Mesenchymal stem cell (in vitro differentiated cells and primary cell): ENCODE data around the gene DDX10.

Source experiments
- DNase-seq: peaks from one replicate; pipeline ENCODE4 v3.0.0-alpha.2; 2013
- H2AFZ ChIP-seq: one replicate; pipeline ENCODE4 v1.6.1; 2013; ENCODE audit warnings: low read depth, mild to moderate bottlenecking, control low read depth, inconsistent platforms, low read length, moderate library complexity
- H2AK5ac ChIP-seq: 2 replicates; pipeline ENCODE4 v1.6.1; 2013; ENCODE audit warnings: low read length, moderate library complexity, mild to moderate bottlenecking, inconsistent platforms; ENCODE audit not compliant: severe bottlenecking
- H2BK120ac ChIP-seq: one replicate; pipeline ENCODE4 v1.6.1; 2013; ENCODE audit warnings: low read depth, mild to moderate bottlenecking, inconsistent platforms, low read length, moderate library complexity
- H2BK12ac ChIP-seq, 2 experiments: one replicate each; pipeline ENCODE4 v1.6.1; 2013; ENCODE audit warnings: inconsistent platforms in 2 of 2, low read length in 2 of 2, mild to moderate bottlenecking in 2 of 2, moderate library complexity in 2 of 2, control low read depth in 1 of 2
- H2BK15ac ChIP-seq: one replicate; pipeline ENCODE4 v1.6.1; 2013; ENCODE audit warnings: mild to moderate bottlenecking, low read depth, inconsistent platforms; ENCODE audit not compliant: poor library complexity, severe bottlenecking
- H2BK5ac ChIP-seq: 2 replicates; pipeline ENCODE4 v1.6.1; 2013; ENCODE audit warnings: low read depth, mild to moderate bottlenecking, low read length, control low read depth, inconsistent platforms; ENCODE audit not compliant: poor library complexity, severe bottlenecking
- H3K14ac ChIP-seq, 2 experiments: one replicate each; pipeline ENCODE4 v1.6.1; 2013; ENCODE audit warnings: inconsistent platforms in 2 of 2, low read length in 2 of 2, control low read depth in 1 of 2, mild to moderate bottlenecking in 1 of 2, moderate library complexity in 1 of 2
- H3K18ac ChIP-seq, 2 experiments: one replicate each; pipeline ENCODE4 v1.6.1; 2013; ENCODE audit warnings: inconsistent platforms in 2 of 2, low read length in 2 of 2, control low read depth in 1 of 2, low read depth in 1 of 2, mild to moderate bottlenecking in 1 of 2
- H3K23ac ChIP-seq, 2 experiments: one replicate each; pipeline ENCODE4 v1.6.1; 2013; ENCODE audit warnings: inconsistent platforms in 2 of 2, low read length in 2 of 2, mild to moderate bottlenecking in 2 of 2, moderate library complexity in 2 of 2, control low read depth in 1 of 2
- H3K27ac ChIP-seq: 2 replicates; pipeline ENCODE4 v1.5.1; 2013; ENCODE audit warnings: mild to moderate bottlenecking, moderate library complexity, low read length, control low read depth, inconsistent platforms; ENCODE audit not compliant: poor library complexity, severe bottlenecking
- H3K27me3 ChIP-seq, 2 experiments: 2 replicates each; pipeline versions ENCODE4 v1.6.1 to v1.7.0; 2013; ENCODE audit warnings: low read length in 2 of 2, mild to moderate bottlenecking in 2 of 2, moderate library complexity in 2 of 2, control low read depth in 1 of 2, inconsistent platforms in 1 of 2; ENCODE audit not compliant: control insufficient read depth in 1 of 2, insufficient read depth in 1 of 2
- H3K36me3 ChIP-seq, 2 experiments: 2 replicates each; pipeline versions ENCODE4 v1.6.1 to v1.7.0; 2013; ENCODE audit warnings: low read length in 2 of 2, control low read depth in 1 of 2, inconsistent platforms in 1 of 2, low read depth in 1 of 2, mild to moderate bottlenecking in 1 of 2; ENCODE audit not compliant: insufficient read depth in 2 of 2, control insufficient read depth in 1 of 2
- H3K4ac ChIP-seq, 2 experiments: one replicate each; pipeline ENCODE4 v1.6.1; 2013; ENCODE audit warnings: inconsistent platforms in 2 of 2, low read length in 2 of 2, mild to moderate bottlenecking in 2 of 2, moderate library complexity in 2 of 2, control low read depth in 1 of 2, low read depth in 1 of 2
- H3K4me1 ChIP-seq: 2 replicates; pipeline ENCODE4 v1.6.1; 2013; ENCODE audit warnings: low read depth, low read length, control low read depth; ENCODE audit not compliant: control insufficient read depth, insufficient read depth
- H3K4me2 ChIP-seq: 2 replicates; pipeline ENCODE4 v1.6.1; 2013; ENCODE audit warnings: low read length, mild to moderate bottlenecking, inconsistent platforms; ENCODE audit not compliant: poor library complexity, severe bottlenecking
- H3K4me3 ChIP-seq, 2 experiments: 2 replicates each; pipeline versions ENCODE4 v1.5.1 to v1.7.0; 2013; ENCODE audit warnings: low read length in 2 of 2, mild to moderate bottlenecking in 2 of 2, control low read depth in 1 of 2, low read depth in 1 of 2; ENCODE audit not compliant: insufficient read depth in 1 of 2
- H3K79me1 ChIP-seq: replicated peaks from 2 replicates; pipeline ENCODE4 v1.6.1; 2013; ENCODE audit warnings: mild to moderate bottlenecking, control low read depth, low read length, inconsistent platforms; ENCODE audit not compliant: poor library complexity, severe bottlenecking
- H3K9ac ChIP-seq: 2 replicates; pipeline ENCODE4 v1.7.0; 2013; ENCODE audit warnings: mild to moderate bottlenecking, low read length, moderate library complexity
- H3K9me3 ChIP-seq: 2 replicates; pipeline ENCODE4 v1.7.0; 2013; ENCODE audit warnings: mild to moderate bottlenecking, low read length; ENCODE audit not compliant: control insufficient read depth
- H4K8ac ChIP-seq: one replicate; pipeline ENCODE4 v1.6.1; 2013; ENCODE audit warnings: inconsistent platforms, mild to moderate bottlenecking, low read length, moderate library complexity
- H4K91ac ChIP-seq: one replicate; pipeline ENCODE4 v1.6.1; 2013; ENCODE audit warnings: mild to moderate bottlenecking, low read length, inconsistent platforms
- WGBS: methylation state at CpG from one replicate; pipeline ENCODE4 v1.1.7; 2013; ENCODE audit warnings: mixed read lengths; 5-methylcytosine and 5-hydroxymethylcytosine counted together

DDX10 gene

DNA sequence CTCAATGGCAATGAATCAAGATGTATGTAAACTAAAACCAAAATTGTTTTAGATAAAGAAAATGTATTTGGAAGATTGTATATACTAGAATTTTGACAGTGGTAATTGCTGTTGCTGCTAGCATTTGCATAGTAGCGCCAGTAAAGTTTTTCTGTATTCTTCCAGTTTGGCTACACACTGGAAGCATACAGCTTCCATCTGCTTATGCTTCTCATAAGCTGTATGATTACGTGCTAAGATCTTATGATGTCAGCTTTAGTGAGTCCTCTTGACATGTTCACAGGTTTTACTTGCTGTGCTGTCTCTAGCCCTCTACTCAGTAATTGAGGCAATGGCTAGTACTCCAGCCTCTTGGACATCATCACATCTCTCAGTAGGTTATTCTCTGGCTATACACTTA is 256.3 kb downstream of the DDX10 start:
- Histone ChIP-seq H4K8ac (no peak overlapping the region), H4K91ac (no peak overlapping the region), H2BK5ac (no peak overlapping the region), H3K79me1 (peaks cover 7% of the 10 kb centered on the region), H3K14ac (no peak overlapping the region), H2BK15ac (no peak overlapping the region), H3K4me3 (no peak overlapping the region), H2BK120ac (no peak overlapping the region), H3K4ac (no peak overlapping the region), H3K23ac (no peak overlapping the region), H3K4me2 (no peak overlapping the region), H3K27me3 (no peaks in the 10 kb centered on the region), H3K36me3 (peaks cover 0 to 5% of the 10 kb centered on the region in 2 experiments), H2BK12ac (peak overlapping the region in 1 of 2 experiments; percentile 63), H3K18ac (no peak overlapping the region), H2AK5ac (no peak overlapping the region), H3K9me3 (no peaks in the 10 kb centered on the region), H2AFZ (no peak overlapping the region), H3K4me1 (peaks cover 2% of the 10 kb centered on the region), H3K9ac (no peak overlapping the region), H3K27ac (no peak overlapping the region)
- DNase-seq = no peak
- 96% methylated on average over 2 of the region's 2 CpGs for WGBS

DNA sequence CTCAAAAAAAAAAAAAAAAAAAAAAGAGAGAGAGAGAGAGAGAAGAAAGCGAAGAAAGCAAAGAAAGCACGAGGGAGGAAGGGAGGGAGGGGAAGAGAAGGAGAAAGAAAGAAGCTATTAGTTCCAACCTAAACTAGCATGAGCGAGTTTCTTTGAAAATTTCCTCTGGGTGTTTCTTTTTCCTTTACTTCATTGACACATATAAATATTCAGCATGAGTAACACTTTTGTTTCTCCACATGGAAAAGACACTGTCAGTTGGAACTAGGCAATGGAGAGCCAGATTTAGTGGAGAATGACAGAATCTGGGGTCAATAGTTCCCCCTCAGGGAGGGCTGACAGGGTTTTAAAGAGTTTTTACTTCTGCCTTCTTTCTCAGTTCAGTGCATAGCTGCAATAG is 257.4 kb downstream of the DDX10 start:
- Histone ChIP-seq H3K18ac (no peak overlapping the region), H3K36me3 (peaks cover 0 to 5% of the 10 kb centered on the region in 2 experiments), H2BK5ac (no peak overlapping the region), H3K9ac (no peak overlapping the region), H3K27me3 (no peaks in the 10 kb centered on the region), H3K4me2 (no peak overlapping the region), H2BK120ac (no peak overlapping the region), H3K4me1 (no peaks in the 10 kb centered on the region), H4K91ac (no peak overlapping the region), H2BK15ac (no peak overlapping the region), H3K4ac (no peak overlapping the region), H3K14ac (no peak overlapping the region), H3K9me3 (no peaks in the 10 kb centered on the region), H2AFZ (no peak overlapping the region), H4K8ac (no peak overlapping the region), H3K27ac (no peak overlapping the region), H3K79me1 (peaks cover 7% of the 10 kb centered on the region), H3K4me3 (no peak overlapping the region), H2BK12ac (no peak overlapping the region), H2AK5ac (no peak overlapping the region), H3K23ac (no peak overlapping the region)
- no peak for DNase-seq
- WGBS = no CpG with 5 or more reads among the region's 3 CpGs

DNA sequence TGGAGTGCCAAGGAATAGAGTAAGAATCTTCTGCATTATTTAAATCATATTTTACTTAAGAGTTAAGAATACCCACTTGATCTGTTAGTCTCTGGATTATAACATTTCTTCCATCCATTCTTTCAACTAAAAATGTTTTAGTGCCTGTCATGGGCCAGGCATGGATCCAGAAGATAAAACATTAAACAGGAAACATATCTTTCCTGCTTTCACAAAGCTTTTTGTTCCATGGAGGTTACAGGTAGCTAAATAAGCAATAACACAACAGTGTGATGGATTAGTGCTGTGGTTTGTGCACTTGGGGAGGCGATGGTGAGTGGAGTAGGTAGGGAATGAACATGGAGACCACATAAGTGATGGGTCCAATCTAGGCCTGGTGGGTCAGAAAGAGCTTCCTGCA is 258.5 kb downstream of the DDX10 start:
- no peaks in the 10 kb centered on the region for H3K9me3 ChIP-seq
- H3K14ac ChIP-seq = no peak overlapping the region
- no peak overlapping the region for H2BK5ac ChIP-seq
- no peak overlapping the region for H2BK12ac ChIP-seq
- H3K4me2 ChIP-seq = no peak overlapping the region
- no peak for DNase-seq
- no peaks in the 10 kb centered on the region for H3K27me3 ChIP-seq
- H3K4ac ChIP-seq = no peak overlapping the region
- H2AFZ ChIP-seq = no peak overlapping the region
- no peak overlapping the region for H4K8ac ChIP-seq
- peak overlapping the region in 1 of 2 experiments; percentile 6 for H3K18ac ChIP-seq
- no peak overlapping the region for H3K9ac ChIP-seq
- H3K79me1 ChIP-seq = peaks cover 9% of the 10 kb centered on the region
- no peak overlapping the region for H2BK15ac ChIP-seq
- H3K4me3 ChIP-seq = no peak overlapping the region
- no peak overlapping the region for H3K23ac ChIP-seq
- H2AK5ac ChIP-seq = no peak overlapping the region
- H3K36me3 ChIP-seq = peaks cover 0 to 5% of the 10 kb centered on the region in 2 experiments
- H4K91ac ChIP-seq = no peak overlapping the region
- no peak overlapping the region for H2BK120ac ChIP-seq
- no peaks in the 10 kb centered on the region for H3K4me1 ChIP-seq
- WGBS = 96% methylated on average over 1 of the region's 1 CpG
- no peak overlapping the region for H3K27ac ChIP-seq

DNA sequence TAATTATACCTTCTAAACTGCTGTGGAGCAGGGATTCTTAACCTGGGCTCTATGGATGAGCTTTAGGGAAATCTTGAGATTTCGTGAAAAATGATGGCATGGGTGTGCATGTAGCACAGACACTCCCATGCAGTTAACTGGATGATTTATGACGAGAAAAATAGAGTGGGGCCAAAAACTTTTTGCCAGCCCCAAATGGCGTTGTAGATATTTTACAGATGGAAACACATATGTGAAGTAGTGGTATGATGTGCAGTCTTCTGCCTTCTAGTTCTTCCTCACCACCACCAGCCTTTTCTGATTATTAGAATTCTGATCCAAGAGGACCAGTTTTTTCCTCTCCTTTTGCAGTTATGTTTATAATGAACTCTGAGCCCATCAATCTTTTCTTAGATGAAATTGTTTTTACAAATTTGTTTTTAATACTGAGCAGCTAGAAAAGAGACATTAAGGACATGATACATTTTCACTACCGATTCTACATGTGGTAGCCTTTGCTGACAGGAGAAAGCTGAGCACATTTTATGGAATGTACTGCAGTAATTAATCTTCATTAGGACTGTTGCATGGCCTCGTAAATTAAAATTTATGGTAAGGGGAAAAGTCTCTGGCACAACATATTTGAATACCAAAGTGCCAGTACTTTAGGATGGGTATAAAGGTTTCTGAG is 261.4 kb downstream of the DDX10 start:
- 65% methylated on average over 4 of the region's 5 CpGs for WGBS
- Histone ChIP-seq H3K4ac (no peak overlapping the region), H4K91ac (no peak overlapping the region), H3K9ac (no peak overlapping the region), H2BK12ac (no peak overlapping the region), H3K9me3 (no peaks in the 10 kb centered on the region), H2BK15ac (no peak overlapping the region), H3K18ac (no peak overlapping the region), H3K4me2 (no peak overlapping the region), H3K4me3 (no peak overlapping the region), H3K14ac (no peak overlapping the region), H3K23ac (no peak overlapping the region), H3K79me1 (peaks cover 9% of the 10 kb centered on the region), H2AK5ac (no peak overlapping the region), H3K27ac (no peak overlapping the region), H2BK120ac (no peak overlapping the region), H3K27me3 (no peaks in the 10 kb centered on the region), H2BK5ac (no peak overlapping the region), H3K4me1 (no peaks in the 10 kb centered on the region), H4K8ac (no peak overlapping the region), H2AFZ (no peak overlapping the region), H3K36me3 (no peaks in the 10 kb centered on the region)
- DNase-seq = no peak
